GM19099 (cell line): ENCODE data around the gene TAF11.

ENCODE experiments used
- POLR2A ChIP-seq: IDR thresholded peaks from 3 replicates; pipeline ENCODE4 v1.6.1; 2011; ENCODE audit warnings: low read depth; ENCODE audit not compliant: insufficient read length; ENCODE audit errors: extremely low read depth

The TAF11 gene

GRCh38 chr6:34839666-34840352, 48.0 kb downstream of the TAF11 start:
- no peak for TF ChIP-seq POLR2A

DNA sequence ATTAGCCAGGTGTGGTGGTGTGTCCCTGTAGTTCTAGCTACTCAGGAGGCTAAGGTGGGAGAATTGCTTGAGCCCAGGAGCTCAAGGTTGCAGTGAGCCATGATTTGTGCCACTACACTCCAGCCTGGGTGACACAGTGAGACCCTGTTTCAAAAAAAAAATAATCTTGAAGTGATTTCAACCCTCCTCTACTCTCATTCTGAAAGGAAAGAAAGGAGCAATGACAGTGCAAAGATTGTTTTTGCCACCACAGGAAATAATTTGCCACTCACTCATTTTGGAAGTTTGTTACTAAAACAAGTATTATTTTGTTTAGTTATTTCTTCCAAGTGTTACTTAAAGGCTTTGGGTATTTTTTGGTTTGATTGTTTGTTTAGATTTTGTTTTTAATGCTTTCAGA, 50.3 kb downstream of the TAF11 start:
- no peak for TF ChIP-seq POLR2A

DNA sequence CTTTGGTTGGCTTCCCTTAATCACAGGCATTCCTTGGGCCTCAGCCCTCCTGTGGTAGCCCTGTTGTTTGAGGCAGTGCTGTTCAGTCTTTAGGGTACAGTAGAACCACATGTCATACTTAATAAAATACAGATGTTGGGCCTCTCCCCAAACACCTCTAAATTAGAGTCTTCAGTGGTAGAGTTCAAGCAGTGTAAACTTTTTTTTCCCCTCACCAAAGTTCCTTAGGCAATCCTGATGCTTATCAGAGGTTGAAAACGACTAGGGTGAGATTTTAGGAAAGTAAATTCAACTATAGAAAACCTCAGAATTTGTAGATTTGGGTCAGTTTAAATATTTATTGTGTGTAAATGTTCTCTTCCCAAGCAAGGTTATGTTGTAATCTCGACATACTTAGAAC, 51.4 kb downstream of the TAF11 start:
- no peak for TF ChIP-seq POLR2A

DNA sequence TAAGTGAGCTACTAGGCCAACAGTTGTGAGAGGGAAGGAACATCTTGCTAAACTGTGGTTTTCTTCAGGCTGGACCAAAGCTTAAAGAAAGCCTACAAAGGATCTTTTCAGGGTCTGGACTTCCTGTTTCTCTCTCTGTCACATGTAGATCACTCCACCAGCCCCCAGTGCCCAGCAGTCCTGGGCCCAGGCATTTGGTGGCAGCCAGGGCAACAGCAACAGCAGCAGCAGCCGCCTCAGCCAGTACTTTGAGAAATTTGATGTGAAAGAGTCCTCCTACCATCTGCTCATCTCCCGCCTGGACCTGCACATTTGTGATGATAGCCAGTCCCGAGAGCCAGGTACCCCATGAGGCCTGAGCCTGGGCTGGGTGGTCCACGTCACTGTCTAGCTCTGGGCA, 51.8 kb downstream of the TAF11 start:
- TF ChIP-seq POLR2A = no peak

GRCh38 chr6:34834789-34835518, 52.9 kb downstream of the TAF11 start:
- no peak for TF ChIP-seq POLR2A

DNA sequence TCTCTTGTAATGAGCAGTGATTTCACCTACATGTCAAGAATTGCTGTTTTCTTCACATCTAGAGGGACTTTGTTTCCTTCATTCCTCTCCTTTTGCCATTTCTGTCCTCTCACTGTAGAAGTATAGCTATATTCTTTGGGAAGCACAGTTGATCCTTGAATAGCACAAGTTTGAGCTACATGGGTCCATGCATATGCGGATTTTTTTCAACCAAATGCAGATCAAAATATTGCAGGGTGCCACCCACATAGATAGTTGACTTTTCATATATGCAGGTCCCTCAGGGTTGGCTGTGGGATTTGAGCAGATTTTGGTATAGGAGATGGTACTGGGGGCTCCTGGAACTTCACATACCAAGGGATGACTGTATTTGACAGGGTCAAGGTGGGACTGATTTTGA, 54.9 kb downstream of the TAF11 start:
- no peak for TF ChIP-seq POLR2A

GRCh38 chr6:34829137-34829536, 58.7 kb downstream of the TAF11 start:
- TF ChIP-seq POLR2A = no peak
